ENCODE data around the gene CENPP.

DNA sequence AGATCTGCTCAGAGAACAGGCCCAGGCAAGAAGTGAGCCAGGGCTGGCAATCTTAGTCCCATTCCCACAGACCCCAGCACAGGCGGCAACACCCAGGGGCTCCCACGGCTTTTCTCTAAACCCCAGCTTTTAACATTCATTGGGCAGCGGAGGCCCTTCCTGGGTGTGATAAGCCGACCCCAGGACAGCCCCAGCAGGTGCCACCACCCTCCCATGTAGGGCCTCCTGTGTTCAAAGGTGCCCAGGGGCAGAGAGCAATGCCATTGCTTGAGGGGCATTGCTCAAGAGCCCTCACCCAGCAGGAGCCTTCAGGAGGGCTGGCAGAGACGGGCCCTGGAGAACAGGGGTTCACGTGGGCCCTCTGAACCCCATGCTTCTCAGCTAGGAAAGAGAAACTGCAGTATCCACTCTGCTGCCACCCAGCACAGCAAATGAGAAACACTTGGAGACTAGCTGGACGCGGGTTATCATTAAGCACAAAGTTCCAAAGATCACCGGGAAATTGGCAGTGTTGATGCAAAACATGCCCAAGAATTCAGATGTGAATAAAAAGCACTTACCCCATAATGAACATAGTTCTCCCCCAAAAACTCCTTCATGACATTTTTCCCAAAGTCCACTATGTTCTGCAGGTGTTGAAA, 330.3 kb downstream of the CENPP start:
- TF ChIP-seq, protein P1, sequence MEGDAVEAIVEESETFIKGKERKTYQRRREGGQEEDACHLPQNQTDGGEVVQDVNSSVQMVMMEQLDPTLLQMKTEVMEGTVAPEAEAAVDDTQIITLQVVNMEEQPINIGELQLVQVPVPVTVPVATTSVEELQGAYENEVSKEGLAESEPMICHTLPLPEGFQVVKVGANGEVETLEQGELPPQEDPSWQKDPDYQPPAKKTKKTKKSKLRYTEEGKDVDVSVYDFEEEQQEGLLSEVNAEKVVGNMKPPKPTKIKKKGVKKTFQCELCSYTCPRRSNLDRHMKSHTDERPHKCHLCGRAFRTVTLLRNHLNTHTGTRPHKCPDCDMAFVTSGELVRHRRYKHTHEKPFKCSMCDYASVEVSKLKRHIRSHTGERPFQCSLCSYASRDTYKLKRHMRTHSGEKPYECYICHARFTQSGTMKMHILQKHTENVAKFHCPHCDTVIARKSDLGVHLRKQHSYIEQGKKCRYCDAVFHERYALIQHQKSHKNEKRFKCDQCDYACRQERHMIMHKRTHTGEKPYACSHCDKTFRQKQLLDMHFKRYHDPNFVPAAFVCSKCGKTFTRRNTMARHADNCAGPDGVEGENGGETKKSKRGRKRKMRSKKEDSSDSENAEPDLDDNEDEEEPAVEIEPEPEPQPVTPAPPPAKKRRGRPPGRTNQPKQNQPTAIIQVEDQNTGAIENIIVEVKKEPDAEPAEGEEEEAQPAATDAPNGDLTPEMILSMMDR (IDR thresholded peaks at IDR 0.05; ENCODE audit: low read depth, low read length): no peak
- no peak for TF ChIP-seq EZH2phosphoT487 (IDR thresholded peaks at IDR 0.05; ENCODE audit: low read depth)
